HG03469 (cell line): ENCODE data around the gene KIAA0232.

Experiments used
- ATAC-seq: cut with Tn5 transposase; IDR thresholded peaks from one replicate; pipeline ENCODE4 v1.9.1; 2021; ENCODE audit warnings: mild to moderate bottlenecking, moderate library complexity, moderate number of reproducible peaks; ENCODE audit not compliant: unreplicated experiment

KIAA0232 gene

DNA sequence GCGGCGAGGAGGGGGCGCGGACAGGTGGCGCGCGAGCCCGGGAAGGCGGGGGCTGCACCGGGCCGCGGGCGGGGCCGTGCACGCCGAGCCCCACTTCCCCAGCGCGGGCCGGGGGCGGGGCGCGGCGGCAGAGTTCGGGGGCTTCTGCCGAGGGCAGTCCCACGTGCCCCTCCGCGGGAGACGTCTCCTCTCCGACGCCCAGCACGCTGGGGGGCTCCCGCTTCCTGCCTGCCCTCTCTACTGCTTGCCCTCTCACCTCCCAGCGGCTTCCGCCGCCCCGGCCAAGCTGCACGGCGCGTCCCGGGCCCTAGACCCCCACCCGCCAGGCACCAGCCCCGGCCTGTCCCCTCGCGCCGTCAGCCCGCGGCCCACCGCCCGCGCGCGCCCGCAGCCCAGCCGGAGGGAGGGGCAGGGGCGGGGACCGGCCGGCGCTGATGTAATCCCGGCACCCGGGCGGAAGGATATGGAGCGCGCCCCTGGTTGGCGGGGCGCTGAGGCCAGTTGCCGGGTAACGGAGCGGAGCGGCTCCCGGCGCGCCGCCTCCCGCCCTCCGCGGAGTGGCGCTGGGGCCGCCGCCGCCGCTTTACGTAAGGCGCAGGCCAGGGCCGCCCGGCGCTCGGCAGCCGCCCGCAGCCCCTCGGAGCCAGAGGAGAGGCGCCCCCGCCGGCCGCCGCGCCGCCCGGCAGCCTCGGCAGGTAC, at the start of gene KIAA0232:
TSS of gene KIAA0232 (plus strand) at position 581 of the 699 bp plus-strand sequence. CDS start 41,727 bp downstream, outside the sequence.
- peak; percentile 50 for ATAC-seq

- no peak for ATAC-seq
Observed at GRCh38 chr4:6733358-6734164, 49.0 kb upstream of the KIAA0232 start.

- no peak for ATAC-seq
Observed at GRCh38 chr4:6734165-6734786, 48.3 kb upstream of the KIAA0232 start.

DNA sequence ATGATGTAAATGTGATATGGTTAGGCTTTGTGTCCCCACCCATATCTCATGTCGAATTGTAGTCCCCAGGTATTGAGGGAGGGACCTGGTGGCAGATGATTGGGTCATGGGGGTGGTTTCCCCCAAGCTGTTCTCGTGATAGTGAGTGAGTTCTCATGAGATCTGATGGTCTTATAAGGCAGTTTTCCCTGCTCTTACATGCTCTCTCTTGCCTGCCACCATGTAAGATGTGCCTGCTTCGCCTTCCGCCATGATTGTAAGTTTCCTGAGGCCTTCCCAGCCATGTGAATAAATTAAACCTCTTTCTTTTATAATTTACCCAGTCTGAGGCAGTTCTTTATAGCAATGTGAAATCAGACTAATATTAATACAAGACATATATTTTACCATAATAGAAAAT, 42.6 kb upstream of the KIAA0232 start:
- ATAC-seq, result no peak

GRCh38 chr4:6740347-6740746, 42.2 kb upstream of the KIAA0232 start:
- ATAC-seq, result no peak

DNA sequence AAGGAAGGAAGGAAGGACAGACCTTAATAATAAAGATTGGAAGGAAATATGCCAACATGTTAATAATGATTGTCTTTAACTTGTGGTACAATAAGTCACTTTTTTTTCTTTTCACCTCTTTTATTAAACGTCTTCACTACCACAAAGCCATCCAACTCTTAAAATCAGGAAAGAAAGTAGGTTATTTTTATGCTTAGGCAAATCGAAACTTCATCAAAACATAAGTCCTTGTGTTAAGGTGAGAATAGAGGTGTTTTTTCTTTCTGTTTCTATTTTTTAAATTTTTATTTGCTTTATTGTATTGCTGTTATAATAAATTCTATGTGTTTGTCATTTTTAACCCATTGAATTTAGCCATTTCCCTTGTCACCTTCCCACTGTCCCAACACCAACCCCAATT, 40.0 kb upstream of the KIAA0232 start:
- ATAC-seq, result no peak

GRCh38 chr4:6742989-6743388, 39.5 kb upstream of the KIAA0232 start:
- no peak for ATAC-seq

DNA sequence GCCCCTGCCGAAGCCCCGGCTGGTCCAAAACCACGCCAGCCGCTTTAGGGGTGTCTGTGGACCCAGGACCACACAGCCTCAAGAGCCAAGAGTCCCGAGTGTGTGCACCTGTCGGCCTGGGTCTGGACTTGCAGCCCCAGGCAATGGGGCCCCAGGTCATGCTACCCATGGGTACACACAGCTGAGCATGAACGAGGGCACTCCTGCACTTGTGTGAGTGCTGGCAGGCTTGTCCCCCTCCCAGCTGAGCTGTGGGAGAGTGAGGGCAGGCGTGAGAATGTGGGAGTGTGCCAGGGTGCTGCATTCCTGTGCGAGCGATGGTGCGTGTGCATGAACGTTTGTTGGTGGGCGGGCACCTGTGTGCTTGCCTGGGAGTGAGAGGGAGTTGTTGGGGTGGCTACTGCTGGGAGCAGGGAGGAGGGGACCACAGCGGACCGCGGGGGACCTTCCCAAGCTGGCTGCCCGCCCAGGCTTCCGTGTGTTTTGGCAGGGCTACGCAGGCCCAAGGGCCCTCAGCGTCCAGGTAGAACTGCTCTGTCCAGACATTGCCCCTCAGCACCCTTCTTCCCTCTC, 35.7 kb upstream of the KIAA0232 start:
- no peak for ATAC-seq

GRCh38 chr4:6747294-6748051, 35.1 kb upstream of the KIAA0232 start:
- ATAC-seq, result no peak

DNA sequence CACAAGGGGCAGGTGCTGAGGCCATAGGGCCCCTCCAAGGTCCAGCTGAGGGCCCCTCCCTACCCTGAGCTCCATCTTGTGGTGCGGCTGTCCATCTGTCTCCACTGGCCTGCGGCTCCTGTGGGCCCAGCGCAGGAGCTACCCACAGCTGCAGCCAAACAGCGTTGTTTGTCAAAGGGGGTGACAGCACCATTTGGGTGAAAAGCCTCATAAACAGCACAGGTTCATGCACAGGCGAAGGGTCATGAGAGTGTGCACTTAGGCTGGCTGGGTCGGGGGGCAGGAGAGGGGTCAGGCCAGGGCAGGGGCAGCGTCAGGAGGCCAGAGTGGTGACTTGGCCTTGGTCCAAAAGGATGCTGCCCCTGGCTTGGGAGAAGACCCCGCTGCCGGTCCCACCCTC, 34.2 kb upstream of the KIAA0232 start:
- no peak for ATAC-seq

- no peak for ATAC-seq
Observed at GRCh38 chr4:6749340-6750171, 33.0 kb upstream of the KIAA0232 start.

DNA sequence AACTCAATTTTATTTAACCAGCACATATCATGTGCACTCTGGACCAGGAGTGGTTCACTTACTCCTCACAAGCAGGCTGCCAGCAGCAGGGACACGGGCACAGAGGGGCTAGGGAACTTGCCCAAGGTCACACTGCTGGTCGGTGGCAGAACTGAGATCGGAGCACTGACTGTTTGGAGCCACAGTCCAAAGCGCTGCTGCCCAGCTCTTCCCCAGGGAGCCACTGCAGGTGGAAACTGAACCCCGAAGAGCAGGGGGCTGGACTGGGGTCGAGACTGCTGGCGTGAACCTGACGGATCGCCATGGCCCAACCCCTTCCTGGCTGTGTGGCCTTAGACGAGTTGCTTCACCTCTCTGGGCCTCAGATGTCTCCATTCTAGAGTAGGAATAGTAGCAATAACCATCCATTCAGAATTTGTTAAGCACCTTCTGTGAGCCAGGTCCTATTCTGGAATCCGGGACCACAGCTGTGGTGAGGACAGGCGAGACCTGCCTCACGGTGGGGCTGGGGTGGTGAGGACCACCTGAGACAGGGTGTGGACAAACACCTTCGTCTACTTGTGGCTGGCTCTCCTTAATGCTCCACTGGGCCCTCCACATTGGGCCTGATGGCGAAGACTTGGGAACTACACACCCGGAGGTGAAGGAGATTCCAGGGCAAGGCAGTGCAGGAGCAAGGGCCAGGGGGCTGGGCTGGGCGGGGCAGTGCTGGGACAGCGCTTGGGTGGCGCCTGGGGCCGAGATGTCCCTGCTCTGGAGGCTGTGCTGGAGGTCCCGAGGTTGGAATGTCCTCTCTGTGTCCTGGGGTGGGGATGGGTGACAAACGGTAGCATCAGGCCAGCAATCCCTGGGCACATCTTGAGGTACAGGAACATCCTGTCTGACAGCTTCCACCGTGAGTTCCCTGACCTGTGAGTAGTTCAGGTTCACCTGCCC, 32.0 kb upstream of the KIAA0232 start:
- no peak for ATAC-seq

DNA sequence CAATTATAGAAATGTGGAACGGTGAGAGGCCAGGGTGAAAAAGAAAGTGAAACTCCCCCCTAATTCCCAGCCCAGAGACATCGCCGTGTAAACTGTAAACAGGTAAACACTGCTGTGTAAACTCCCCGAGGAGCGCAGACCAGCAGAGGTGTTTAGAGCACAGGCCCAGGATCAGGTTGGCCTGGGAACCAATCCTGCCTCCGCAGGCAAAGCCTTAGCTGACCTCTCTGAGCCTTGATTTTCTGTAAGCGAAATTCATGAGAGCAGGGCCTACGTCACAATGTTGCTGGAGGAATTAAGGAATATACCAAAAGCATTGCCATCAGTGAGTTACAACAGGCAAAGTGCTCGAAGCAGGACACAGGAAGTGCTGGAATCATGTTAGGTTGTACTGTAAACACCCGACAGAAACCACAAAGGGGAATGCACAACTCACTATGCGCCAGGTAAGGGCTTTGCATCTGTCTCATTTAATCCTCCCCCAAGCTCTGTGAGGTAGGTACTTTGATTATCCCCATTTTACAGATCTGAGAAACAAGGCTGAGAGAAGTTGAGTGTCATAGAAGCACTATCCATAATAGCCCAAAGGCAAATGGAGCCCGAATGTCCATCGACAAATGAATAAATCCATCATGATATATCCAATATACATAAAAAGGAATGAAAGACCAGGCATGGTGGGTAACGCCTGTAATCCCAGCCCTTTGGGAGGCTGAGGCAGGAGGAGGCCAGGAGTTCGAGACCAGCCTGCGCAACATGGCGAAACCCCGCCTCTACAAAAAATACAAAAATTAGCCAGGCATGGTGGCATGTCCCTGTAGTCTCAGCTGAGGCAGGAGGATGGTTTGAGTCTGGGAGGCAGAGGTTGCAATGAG, 30.7 kb upstream of the KIAA0232 start:
- ATAC-seq, result no peak

DNA sequence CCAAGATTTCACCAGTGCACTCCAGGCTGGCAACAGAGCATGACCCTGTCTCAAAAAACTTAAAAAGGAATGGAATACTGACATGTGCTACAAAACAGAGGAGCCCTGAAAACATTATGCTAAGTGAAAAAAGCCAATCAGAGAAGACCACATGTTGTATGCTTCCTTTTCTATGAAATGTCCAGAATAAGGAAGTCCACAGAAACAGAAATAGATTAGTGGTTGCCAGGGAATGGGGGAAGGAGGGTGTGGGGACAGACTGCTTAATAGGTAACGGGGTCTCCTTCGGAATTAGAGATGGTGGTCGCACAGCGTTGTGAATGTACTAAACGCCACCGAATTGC, 30.1 kb upstream of the KIAA0232 start:
- ATAC-seq, result no peak

GRCh38 chr4:6753103-6753560, 29.4 kb upstream of the KIAA0232 start:
- no peak for ATAC-seq

DNA sequence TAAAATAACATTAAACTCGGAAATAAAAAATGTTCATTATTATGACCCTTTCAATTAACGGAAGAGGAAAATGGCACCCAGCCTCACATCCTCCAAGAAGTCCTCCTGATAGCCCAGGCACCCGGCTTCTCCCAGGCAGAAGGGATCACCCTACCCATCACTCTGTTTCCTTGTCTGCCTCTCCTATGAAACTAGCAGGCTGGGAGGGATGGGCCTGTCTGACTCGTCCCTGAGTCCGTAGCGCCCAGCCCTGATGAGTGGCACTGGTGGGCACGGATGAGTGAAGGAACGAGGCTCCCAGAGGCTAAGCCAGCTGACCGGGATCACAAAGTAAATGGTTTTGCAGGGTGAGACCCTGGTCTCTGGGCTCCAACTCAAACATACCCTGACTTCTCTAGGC, 28.6 kb upstream of the KIAA0232 start:
- ATAC-seq, result no peak

DNA sequence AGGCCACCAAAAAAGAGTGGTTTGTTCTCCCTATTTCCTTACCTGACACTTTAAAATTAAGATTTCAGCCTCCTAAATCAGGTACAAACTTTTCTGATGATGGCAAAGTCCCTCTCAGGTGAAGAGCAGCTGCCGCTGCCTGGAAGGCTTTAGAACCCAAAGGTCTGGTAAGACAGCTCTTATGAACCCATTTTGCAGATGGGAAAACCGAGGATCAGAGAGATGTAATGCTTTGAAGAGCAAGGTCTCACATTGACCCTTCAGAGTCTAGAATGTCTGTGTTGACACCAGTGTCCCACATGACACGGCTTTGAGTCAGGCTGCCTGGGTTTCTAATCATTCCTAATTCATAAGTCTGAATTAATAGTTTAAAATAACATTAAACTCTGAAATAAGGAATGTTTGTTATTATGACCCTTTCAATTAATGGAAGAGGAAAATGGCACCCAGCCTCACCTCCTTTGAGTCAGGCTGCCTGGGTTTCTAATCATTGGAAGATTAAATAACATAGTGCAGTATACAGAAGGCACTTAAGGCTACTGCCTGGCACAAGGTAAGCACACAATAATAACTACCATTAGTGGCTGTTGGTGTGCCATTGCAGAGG, 27.9 kb upstream of the KIAA0232 start:
- ATAC-seq, result no peak
